Activated CD4-positive, alpha-beta T cell treated with anti-CD3 and anti-CD28 coated beads for 4 hours (primary cell): Measurements from ENCODE around the gene MINDY3.
"Not testable (repeated sequence)": the region's sequence is repeated elsewhere in the genome, so short reads cannot be mapped to it uniquely, and the experiment has no call there.

Experiments
- DNase-seq, 2 donors: peaks; one replicate each; pipeline ENCODE4 v3.0.0-alpha.2; 2020

MINDY3 gene

DNA sequence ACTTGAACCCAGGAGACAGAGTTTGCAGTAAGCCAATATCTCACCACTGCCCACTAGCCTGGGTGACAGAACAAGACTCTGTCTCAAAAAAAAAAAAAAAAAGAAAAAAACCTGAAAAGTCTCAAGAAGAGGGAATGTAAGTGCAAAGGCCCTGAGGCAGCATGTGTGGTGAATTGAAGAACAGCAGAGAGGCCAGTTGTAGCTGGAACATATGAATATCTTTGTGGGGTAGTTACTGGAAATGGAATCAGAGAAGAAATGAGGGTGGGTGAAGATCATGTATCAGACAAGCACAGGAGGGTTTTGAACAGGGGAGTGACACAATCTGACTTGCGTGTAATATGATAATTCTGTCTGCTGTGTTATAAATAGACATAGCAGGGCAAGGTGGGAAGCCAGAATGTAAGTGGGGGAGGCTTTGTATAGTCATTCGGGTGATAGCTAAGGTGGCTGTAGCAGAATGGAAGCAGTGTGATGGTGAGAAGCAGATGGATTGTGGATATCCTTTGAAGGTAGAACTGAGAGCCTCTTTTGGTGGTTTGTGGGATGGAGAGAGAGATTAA is 95.3 kb downstream of the MINDY3 start:
- DNase-seq = no peak

DNA sequence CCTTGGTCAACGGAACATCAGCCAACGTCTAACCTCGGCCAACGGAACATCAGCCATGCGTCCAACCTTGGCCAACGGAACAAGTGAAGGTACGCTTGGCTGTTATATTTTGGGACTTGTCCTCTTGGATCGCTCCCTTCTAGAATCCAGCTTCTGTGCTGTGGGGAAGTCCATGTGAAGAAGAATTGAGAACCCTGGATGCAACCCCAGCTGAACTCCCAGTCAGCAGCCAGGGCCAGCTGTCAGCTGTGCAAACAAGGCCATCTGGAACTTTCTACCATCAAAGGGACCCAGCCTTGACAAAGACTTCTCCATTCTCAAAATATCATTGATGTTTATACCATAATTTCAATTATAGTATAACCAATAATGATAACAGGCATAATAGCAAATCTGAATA is 97.3 kb downstream of the MINDY3 start:
- no peak for DNase-seq

DNA sequence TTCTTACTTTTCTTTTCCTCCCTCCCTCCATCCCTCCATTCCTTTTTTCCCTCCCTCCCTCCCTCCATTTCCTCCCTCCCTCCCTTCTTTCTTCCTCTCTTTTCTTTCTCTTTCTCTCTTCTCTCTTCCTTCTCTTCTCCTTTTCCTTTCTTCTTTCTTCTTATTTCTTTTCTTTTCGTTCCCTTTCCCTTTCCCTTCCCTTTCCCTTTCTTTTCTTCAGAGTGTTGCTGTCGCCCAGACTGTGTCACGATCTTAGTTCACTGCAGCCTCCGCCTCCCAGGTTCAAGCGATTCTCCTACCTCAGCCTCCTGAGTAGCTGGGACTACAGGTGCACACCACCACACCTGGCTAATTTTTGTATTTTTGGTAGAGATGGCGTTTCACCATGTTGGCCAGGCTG is 98.1 kb downstream of the MINDY3 start:
- not testable (repeated sequence) for DNase-seq

DNA sequence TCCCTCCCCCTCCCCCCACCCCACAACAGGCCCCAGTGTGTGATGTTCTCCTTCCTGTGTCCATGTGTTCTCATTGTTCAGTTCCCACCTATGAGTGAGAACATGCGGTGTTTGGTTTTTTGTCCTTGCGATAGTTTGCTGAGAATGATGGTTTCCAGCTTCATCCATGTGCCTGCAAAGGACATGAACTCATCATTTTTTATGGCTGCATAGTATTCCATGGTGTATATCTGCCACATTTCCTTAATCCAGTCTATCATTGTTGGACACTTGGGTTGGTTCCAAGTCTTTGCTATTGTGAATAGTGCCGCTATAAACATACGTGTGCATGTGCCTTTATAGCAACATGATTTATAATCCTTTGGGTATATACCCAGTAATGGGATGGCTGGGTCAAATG is 99.1 kb downstream of the MINDY3 start:
- DNase-seq = not testable (repeated sequence)

DNA sequence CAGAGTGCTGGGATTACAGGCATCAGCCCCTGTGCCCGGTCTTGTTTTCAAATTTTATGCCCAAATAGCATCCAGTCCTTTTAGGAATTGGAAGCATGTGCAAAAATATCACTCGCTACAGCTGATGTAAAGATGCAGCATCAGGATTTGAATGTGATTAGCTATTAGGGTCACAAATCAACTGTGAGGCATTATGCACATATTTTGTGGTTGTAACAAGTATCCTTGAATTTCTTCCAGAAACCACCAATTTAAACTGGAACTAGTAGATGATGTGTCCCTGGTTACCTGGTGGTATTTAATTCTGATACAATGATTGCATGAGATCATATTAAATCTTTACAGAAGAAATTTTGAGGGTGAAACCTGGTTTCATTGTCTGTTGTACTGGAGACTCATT is 99.6 kb downstream of the MINDY3 start:
- no peak for DNase-seq

DNA sequence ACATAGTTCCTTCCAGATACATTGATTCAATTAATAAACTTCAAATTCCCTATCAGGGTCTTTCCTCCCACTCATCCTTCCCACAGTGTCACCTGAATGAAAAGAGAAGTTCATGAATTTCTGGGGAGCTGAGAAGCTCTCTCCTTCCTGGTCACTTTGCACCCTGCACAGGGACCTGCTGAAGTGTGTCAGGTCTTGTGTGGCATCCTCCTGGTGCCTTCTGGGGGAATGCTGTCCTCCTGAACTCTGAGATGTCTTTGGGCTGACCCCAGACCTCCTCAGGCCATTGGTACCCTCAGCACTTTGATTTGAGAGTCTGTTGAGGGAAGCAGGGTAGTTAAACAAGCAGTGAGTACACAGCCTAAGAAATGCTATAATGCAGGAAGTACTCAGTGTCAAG is 101.0 kb downstream of the MINDY3 start:
- no peak for DNase-seq

DNA sequence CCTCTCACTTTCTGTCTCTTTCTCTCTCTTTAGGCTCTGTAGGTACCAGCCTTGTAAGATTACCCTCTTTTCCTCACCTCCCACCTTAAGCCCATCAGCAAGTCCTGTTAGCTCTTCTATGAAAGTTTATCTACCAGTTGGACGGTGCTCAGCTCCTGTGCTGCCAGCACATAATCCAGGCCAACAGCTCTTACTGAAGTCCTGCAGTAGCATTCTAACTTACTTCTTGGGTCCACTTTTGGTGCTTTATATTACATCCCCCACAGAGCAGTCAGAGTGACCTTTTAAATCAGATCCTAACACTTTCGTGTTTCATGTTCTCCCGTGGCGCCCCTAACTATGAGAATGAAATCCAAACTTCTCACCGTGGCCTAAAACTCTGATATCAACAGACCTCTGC is 101.7 kb downstream of the MINDY3 start:
- DNase-seq = no peak

DNA sequence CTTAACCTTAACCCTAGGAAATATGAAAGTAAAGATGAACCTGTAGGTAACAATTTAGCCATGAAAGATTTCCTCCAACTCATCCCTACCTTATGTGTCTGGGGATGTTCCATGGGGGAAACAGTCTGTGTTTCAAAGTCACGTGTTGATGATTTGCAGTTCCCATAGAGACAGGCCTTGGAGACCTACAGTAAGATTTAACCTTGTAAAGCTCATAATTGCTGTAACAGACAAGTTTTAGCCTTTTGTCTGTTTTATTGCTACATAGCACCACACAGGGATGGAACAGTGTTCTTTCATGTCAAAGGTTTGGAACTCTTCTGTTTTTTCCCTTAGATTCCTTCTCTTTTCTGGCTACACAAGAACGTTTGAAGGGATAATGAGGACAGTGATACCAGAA is 105.4 kb downstream of the MINDY3 start:
- no peak for DNase-seq

DNA sequence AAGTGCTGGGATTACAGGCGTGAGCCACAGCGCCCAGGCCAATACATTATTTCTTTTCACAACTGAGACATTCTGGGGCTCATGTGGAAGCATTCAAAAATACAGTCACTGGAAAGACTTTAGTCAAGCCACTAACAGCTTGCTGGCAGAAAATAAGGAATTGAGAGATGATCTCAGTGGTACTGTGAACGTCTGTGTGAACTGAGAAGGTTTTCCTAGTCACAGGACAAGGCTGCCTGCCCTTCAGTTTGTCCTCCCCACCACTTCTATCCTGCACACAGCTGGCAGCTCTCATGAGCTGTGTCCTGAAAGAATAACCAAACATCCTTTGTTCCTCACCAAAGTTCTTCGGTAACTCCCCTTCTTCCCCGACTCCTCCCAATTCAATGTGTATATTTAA is 109.3 kb downstream of the MINDY3 start:
- DNase-seq = no peak

DNA sequence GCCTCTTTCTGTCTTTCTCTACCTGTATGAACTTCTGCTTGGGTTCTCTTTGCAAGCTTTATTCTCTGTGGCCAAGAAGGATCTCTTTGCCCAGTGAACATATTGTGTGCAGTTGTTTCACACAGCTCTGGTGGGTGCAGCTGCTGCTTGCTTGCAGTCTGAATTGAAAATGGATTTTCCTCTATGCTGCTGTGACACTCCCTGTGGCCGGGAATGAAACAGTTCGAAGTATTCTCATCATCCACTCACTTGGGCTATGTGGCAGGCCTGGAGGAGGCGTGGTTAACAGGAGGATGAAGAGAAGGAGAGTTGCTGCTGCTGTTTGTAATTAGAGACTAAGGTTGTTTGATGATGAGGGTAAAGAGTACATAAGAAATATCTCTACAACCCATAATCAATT is 112.2 kb downstream of the MINDY3 start:
- DNase-seq = no peak

DNA sequence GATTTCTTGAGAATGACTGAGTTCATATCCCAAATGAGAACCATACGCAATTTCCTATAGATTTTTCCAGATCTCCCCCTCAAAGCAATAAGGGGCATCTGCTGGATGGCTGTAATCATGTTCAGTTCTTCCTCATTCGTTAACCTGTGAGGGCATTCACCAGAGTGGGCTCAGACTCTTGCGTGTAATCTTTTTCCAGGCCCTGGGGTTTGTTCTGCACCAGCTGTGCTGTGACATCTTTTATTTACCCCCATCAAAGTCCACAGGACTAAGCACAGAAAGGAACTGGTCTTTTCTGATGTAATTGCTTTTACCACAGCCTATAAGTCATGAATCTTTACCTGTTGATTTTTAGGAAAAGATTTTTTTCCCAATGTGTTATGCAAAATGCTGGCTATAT is 112.7 kb downstream of the MINDY3 start:
- DNase-seq = no peak

DNA sequence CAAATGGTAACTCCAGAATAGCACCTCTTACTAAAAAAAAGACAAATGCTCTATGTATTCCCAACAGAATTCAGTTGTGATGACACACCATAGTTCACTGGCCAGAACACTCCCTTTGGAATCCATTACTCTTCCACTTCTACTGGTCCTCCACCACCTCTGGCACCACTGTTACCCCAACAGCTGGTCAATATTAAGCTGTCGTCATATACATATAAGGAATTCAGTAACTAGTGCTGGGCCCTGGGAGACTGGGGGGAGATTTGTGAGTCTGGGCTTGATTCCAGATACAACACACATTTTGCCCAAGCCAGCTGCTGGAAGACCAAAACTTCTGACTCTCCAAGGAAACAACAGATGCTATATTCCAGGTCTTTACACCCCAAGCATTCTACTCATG is 114.6 kb downstream of the MINDY3 start:
- DNase-seq = no peak

DNA sequence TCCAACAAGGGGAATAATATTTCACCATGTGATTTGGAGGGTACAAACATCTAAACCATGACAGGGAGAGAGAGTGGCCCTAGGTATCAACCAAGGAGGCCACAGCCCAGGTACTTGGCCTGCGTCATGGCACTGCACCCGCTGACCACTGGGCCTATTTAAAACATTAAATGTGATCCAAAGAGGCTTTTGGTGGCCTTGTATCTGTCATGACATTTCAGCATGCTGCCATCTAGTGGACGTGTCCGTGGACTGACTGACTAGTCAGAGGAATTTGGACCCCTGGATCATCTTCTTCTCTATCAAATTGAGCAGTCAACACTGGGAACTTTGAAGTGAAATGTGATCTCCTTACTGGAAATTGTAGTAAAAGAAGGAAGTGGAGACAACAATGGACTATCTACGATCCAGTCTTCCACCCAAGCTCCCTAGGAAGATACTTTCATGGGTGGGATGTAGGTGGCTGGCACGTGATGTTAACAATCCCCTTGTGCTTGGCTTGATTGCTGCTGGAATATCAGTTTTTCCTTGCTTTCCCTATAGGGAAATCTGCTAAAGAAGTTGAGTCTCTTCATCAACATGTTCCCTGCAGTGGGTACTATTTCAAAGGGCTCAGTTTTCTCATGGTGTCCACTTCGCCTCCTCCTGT is 116.0 kb downstream of the MINDY3 start:
- DNase-seq = peak; percentile 2 to 18

DNA sequence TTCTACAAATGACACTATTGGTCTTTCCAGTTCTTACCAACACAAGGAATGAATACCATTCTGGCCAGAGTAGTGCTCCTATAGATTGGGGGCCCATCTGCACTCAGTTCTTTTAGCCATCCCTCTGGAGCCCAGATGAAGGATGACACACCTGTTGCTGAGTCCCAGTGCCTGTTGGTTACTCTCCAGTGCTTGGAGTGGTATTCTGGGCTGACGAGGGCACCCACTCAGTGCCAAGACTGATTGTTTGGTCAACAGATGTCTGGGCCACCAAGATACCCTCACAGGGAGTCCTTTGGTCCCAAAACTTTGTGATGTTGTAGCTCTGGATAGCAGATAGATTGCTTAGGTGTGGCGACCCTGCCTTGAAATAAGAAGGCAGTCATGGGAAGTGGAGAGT is 116.9 kb downstream of the MINDY3 start:
- no peak for DNase-seq

DNA sequence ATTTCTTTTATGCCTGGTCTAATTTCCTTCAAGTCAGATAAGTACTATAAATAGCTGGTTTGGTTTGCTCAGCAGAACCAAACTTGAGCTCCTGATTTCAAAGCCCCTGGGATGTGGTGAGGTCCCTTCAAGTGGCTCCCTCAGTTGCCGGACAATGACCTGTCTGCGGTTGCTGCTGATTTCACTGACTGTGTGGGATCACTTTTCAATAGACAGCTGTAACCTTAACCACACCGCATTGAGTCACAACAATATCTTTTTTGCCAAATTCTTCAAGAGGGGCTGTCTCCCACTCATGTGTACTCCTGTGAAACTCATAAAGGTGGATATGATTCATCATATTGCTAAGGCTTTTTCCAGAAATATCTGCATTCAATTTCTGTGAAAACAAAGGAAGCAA is 117.5 kb downstream of the MINDY3 start:
- no peak for DNase-seq

DNA sequence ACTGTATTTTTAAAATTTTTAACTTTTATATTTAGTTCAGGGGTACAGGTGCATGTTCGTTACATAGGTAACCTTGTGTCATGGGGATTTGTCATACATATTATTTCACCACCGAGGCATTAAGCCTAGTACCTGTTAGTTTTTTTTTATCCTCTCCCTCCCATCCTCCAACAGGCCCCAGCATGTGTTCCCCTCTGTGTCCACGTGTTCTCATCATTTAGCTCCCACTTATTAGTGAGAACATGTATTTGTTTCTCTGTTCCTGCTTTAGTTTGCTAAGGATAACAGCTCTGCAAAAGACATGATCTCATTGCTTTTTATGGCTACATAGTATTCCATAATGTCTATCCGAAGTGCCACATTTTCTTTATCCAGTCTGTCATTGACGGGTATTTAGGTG is 118.2 kb downstream of the MINDY3 start:
- no peak for DNase-seq

DNA sequence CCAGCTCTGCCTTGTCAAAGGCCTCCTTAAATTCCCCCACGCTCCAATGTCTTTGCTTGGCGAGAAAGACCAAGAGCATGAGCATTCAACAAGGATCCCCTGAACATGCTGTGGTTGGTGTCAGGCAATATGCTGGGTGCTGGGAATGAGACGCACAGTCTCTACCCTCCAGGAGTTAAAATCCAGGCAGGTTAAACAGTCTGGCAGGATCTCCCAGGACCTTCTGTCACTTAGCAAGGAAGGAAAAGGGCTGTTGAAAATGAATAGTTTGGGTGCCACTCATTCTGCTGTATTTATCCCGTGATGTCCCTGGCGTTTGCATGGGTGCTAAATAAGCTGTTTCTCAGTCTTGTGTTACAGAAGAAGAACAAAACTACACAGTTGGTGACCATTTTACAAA is 118.7 kb downstream of the MINDY3 start:
- no peak for DNase-seq

DNA sequence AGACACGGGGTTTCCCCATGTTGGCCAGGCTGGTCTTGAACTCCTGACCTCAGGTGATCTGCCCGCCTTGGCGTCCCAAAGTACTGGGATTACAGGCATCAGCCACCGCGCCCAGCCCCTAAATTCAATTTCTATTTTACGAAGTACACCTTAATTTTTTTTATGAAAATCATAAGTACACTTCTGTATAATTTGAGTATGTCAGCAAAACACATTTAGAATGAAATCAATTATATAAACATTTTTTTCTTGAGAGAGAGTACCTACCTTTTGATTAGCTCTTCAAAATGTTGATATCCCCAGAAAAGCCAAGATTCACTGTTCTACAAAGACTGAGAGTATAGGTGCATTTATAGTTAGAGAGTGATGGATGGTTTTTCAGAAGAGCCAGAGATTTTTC is 120.0 kb downstream of the MINDY3 start:
- DNase-seq = no peak

DNA sequence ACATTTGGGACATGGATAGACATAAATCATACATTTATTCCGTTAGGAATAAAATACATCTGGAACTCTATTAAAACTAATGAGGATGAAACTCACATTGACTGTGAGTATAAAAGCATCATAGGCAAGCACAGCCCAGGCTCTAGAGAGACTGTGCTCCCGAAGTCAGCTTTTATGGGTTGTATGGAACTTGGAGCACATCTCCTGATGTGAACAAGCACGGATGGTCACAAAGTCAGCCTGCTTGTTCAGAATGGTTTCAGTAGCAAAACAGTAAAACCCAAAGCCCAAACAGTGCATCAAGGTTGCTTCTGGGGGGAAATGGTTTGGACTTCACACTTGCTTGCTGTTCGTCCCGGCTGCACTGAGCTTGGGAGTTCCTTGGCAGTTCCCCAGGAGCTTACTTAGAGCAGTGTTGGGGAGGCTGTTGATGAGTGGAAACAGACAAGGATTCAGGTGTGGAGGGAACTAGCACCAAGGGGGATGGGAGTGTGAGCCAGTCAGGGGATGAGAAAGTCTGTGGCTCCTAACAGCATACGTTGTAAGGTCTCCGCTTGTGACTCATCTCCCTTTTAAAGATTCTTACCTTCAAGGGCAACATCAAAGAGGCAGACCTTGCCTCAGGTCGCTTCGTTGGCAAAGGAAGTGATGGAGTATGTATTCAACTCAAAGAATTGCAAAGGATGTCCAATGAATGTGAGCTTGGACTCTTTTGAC is 120.9 kb downstream of the MINDY3 start:
- DNase-seq = no peak

DNA sequence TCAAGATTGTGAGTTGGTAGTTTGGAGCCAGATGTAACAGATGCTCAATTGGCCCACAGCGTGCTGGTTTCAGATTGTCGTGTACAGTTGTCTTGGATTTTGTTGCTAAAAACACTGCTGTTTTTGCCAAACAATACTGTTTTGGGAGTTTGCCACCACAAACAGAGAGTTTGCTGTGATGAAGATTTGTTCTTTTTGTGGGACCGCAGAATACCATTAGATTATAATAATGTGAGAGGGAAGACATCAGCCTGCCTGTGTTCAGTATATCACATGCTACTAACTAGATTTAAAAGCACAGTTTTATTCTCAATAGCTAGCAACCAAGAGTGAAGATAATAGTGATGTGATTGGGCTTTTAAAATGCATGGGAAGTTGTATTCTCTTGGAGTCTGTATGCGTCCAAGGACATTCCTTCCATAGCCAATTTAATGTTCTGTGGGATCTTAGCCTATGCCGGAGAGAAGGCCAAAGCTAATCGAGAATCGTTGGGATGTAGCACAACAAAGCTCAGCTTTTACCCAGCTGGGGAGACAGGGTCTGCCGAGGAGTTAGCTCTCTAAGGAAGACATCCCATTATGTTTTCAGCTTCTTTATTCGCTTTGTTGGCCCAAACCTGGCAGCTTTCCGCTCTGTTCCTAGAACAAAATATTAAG is 121.9 kb downstream of the MINDY3 start:
- DNase-seq = no peak

DNA sequence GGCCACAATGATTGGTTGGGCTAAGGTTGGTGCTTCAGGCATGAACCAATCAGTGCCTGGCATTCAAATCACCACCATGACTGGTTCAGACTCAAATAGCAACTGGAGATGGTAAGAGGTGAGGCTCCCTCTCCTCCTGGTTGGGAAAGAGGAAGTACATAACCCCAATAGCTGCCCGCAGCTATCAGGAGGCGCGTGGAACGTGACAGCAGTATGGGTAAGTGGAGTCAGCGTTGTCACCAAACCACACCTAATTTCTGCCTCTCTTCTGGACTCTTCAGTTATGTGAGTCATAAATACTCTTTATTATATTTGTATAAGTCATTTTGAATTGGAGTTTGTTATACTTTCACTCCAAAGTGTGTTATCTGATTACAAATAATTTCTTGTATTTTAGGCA is 122.7 kb downstream of the MINDY3 start:
- no peak for DNase-seq

DNA sequence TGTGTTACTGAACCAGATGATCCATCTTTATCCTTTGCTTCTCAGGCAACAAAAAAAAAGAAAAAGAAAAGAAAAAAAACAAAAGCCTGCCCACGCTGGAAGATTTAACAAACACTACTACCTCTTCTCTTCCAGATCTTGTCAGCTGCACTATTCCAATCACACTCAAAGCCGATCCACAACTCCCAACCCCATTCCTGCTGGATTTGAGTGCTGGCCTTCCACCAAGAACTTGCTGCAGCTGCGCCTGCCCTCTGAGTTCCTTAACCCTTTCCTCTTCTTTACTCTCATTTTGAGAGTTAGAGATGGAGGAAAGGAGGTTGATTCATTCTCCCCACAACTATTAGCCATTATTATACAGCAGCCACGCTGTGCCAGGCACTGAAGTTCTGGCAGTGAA is 124.5 kb downstream of the MINDY3 start:
- DNase-seq = no peak

DNA sequence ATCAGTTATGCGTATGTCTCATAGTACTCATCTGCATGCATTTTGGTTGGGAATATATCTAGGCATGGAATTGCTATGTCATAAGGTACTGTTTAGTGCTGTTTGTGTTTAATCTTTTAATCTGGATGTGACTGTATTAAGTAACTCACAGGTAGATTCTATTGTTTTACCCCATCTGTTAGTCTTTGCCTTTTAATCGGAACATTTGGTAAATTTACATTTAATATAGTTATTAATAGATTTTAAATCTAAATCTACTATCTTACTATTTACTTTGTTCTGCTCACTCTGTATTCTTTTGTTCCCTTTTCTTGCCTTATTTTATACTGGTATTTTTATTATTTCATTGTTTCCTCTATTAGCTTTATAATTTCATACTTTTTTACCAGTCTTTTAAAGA is 130.0 kb downstream of the MINDY3 start:
- no peak for DNase-seq

DNA sequence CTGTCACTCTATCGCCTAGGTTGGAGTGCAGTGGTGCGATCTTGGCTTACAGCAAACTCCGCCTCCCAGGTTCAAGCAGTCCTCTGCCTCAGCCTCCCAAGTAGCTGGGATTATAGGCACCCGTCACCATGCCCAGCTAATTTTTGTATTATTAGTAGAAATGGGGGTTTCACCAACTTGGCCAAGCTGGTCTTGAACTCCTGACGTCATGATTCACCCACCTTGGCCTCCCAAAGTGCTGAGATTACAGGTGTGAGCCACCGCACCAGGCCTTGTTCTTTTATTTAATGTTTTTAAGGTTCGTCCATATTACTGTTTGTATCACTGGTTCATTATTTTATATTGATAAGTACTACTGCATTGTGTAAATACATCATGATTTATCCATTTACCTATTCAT is 130.4 kb downstream of the MINDY3 start:
- DNase-seq = no peak
